OCI-LY7 (cell line): ENCODE data around the gene PFKL.

Experiments
- CTCF ChIP-seq: fragments of 200-600 bp; sonication (generic); conservative IDR thresholded peaks from 2 replicates; pipeline ENCODE4 v1.5.1; 2014; ENCODE audit warnings: mild to moderate bottlenecking, antibody characterized with exemption, low read length, moderate library complexity, mixed read lengths
- EZH2phosphoT487 ChIP-seq: fragments of 200-600 bp; sonication (generic); IDR thresholded peaks from 2 replicates; pipeline ENCODE4 v1.6.1; 2018; ENCODE audit warnings: low read depth, borderline replicate concordance, mild to moderate bottlenecking, mixed run types, antibody characterized with exemption, low read length, moderate library complexity, mixed read lengths

DNA sequence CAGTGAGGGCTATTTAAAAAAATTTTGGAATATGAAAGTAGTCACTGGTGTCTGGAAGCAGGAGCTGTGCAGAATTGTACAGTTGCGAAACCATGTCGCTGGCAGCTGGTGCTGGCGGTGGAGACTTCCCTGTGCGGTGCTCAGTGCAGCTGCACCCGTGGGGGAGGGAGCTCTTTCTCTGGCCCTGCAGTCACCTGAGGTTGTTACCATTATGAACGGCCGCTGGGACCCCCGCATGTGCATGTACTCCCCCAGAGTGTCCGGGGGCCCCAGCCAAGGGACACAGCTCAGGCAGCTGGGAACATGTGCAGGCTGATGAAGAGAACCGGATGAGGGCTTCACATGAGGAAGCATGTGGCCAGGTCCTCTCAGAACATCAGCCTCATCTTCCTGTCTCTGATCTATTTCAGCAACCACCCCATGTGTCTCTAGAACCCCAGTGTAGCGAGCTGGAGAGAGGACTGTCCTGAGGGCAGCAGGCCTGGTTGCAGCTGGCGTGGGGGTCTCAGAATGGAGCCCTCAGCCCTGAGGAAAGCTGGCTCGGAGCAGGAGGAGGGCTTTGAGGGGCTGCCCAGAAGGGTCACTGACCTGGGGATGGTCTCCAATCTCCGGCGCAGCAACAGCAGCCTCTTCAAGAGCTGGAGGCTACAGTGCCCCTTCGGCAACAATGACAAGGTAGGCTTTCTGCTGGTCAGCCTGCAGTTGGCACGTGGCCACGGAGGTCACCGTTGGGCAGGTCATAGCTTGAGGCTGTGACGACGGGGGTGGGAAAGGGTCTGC is 53.5 kb downstream of the PFKL start, which contains the start of gene TRPM2:
- no peak for TF ChIP-seq CTCF
- TF ChIP-seq EZH2phosphoT487 = no peak
